Nucleus accumbens (tissue), 56 donors: ENCODE results near the gene MALT1.
A peak's percentile ranks its signal among the peaks of the same experiment; 100 is the strongest.

Experiments used
- DNase-seq, 56 donors: peaks; one replicate each; lab custom pipeline; 2025; lab: John Stamatoyannopoulos, UW

The MALT1 gene

GRCh38 chr18:58682429-58683069 lies 11.3 kb downstream of the MALT1 start:
- peak in 6 of 56 donors; percentile 0 to 32 (median 6) for DNase-seq

- no peak for DNase-seq
These were observed 16.6 kb downstream of the MALT1 start for GRCh38 chr18:58687871-58688308.

GRCh38 chr18:58690259-58690658 lies 19.0 kb downstream of the MALT1 start:
- no peak for DNase-seq

GRCh38 chr18:58691256-58691655 lies 20.0 kb downstream of the MALT1 start:
- no peak for DNase-seq

- no peak for DNase-seq
These were observed 21.3 kb downstream of the MALT1 start for GRCh38 chr18:58692422-58693185.

GRCh38 chr18:58694221-58694620 lies 23.0 kb downstream of the MALT1 start:
- DNase-seq = no peak

GRCh38 chr18:58694720-58695468 lies 23.6 kb downstream of the MALT1 start:
- no peak for DNase-seq

- DNase-seq = no peak
These were observed 24.5 kb downstream of the MALT1 start for GRCh38 chr18:58695772-58696171.

- no peak for DNase-seq
These were observed 25.9 kb downstream of the MALT1 start for GRCh38 chr18:58697146-58697545.

GRCh38 chr18:58698701-58699193 lies 27.5 kb downstream of the MALT1 start:
- no peak for DNase-seq

GRCh38 chr18:58699551-58699950 lies 28.3 kb downstream of the MALT1 start:
- DNase-seq = no peak

GRCh38 chr18:58700209-58700608 lies 28.9 kb downstream of the MALT1 start:
- no peak for DNase-seq

- no peak for DNase-seq
These were observed 41.7 kb downstream of the MALT1 start for GRCh38 chr18:58712930-58713329.

GRCh38 chr18:58714259-58714658 lies 43.0 kb downstream of the MALT1 start:
- no peak for DNase-seq

- DNase-seq = no peak
These were observed 43.6 kb downstream of the MALT1 start for GRCh38 chr18:58714821-58715220.

- DNase-seq = no peak
These were observed 44.3 kb downstream of the MALT1 start for GRCh38 chr18:58715540-58715939.

GRCh38 chr18:58716060-58716756 lies 44.9 kb downstream of the MALT1 start:
- no peak for DNase-seq

GRCh38 chr18:58721566-58722239 lies 50.4 kb downstream of the MALT1 start:
- no peak for DNase-seq

GRCh38 chr18:58723810-58724602 lies 52.7 kb downstream of the MALT1 start:
- DNase-seq = no peak
